NOMO-1 (cell line): ENCODE results near the gene CD44.
"Not testable (repeated sequence)": the region's sequence is repeated elsewhere in the genome, so short reads cannot be mapped to it uniquely, and the experiment has no call there.

Experiments
- DNase-seq, 2 experiments: peaks; one replicate each; lab custom pipeline; 2025; ENCODE audit not compliant: unreplicated experiment in 2 of 2; lab: John Stamatoyannopoulos, UW

Gene CD44

DNA sequence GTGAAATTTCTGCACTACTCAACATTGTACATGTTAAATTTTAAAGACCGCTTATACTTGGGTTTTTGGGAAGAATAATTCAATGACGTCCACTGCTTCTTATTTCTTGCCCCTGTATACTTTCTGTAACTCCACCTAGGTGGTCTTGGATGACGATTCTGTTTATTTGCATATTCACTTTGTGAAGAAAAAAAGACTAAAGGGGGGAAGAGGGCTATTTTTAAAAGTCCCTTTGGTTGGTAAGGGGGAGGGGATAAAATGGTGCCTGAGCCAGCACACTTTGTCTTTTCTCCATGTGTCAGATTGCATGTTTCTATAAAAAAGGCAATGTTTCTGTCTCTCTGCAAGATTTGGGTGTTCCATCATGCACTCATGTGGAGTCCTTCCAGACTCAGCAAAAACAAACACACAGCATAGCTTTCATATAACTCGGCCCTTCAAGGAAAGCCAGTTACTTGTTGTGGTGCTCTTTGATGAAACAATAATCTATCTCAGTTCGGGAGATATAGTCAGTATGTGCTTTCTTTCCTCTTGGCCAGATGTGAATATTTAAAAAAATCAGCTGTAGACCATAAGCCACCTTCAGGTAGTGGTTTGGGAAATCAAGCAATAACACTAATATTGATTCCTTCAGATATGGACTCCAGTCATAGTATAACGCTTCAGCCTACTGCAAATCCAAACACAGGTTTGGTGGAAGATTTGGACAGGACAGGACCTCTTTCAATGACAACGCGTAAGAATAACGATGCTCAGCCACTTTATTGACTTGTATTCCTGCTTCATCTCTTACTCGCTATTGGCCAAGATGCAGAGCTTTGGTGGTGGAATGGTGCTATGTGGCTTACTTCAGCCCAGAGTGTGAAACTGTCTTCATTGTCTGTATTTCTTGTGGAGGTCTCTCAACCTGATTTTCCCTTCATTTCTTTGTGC lies 68.8 kb downstream of the CD44 start:
- DNase-seq = no peak

DNA sequence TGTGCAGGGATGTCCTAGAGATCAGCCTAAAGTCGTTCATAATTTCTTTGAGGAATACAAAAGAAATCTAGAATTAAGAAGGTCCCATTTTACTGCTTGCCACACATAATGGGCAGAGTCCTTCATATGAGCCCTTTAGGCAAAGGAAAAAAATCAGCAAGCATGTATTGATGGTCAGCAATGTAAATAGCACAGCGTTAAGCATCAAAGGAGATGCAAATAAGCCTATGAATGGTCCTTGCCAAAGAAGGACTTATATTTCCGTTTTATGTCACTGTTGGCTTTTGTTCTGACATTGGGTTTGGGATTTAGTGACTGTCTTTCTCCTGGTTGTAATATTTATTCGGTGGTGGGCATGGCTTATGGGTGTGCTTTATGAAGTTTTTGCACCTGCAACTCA lies 69.8 kb downstream of the CD44 start:
- no peak for DNase-seq

DNA sequence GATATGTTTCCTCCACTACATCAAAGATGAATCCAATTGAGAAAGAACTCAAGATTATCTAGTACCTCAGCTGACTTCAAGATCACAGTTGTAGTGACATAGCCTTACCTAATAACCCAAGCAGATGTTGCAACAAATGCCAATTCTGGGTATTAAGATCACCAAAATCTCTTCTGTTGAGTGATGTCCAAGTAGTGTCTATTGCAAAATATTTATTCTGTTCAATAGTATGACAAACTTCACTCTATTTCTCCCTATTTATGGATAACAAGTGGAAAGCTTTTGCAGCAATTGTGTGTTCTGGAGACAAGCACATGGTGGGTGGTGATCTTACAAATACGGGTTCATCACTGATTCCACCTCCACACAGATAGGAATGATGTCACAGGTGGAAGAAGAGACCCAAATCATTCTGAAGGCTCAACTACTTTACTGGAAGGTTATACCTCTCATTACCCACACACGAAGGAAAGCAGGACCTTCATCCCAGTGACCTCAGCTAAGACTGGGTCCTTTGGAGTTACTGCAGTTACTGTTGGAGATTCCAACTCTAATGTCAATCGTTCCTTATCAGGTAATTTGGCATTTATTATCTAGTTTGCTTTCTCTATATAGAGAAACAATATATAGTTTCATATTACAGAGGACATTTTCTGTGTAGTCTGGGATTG lies 72.0 kb downstream of the CD44 start:
- DNase-seq = peak; percentile 7 to 21

- peak; percentile 70 to 98 for DNase-seq
These were observed 73.0 kb downstream of the CD44 start for GRCh38 chr11:35211952-35212351.

DNA sequence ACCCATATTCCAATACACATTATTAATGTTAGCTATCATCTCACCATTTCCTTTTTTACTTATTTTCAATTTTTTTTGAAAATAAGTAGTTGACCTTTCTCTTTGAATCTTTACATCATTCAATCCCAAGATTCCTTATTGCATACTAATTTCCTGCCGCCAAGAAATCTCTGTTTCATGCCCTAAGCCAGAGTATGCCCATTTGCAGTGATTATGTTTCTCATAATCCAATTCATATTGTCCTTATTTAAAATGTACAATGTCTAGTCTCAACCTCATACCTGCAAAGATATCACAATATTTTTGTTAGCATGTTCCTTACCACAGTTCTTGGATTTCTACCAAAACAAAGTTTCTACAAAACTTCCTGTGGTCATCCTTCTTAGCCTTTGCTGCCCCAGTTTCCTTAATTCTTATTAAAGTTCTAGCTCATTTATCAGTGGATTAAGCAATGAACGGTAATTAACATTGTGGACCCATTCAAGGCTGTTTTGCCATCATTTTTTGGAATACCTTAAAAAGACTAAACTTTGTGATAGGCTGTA lies 75.3 kb downstream of the CD44 start:
- DNase-seq = no peak

- DNase-seq = no peak
These were observed 75.8 kb downstream of the CD44 start for GRCh38 chr11:35214792-35215193.

DNA sequence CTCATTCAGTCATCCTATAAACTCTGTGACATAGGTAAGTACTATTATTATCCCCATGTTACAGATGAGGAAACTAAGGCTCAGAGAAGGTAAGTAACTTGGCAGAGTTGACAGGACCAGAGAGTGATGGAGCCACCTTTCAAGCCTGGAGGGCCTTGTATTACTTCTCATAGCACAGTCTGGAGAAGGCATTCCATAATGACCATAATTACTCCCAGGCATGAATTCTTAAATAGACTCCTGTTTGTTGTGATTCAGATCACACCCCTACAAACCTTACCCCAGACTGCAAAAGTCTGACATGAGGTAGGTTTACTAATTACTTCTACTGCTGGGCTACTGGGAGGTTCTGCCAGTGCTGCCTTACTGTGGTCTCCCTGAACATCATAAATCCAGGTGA lies 77.0 kb downstream of the CD44 start:
- no peak for DNase-seq

DNA sequence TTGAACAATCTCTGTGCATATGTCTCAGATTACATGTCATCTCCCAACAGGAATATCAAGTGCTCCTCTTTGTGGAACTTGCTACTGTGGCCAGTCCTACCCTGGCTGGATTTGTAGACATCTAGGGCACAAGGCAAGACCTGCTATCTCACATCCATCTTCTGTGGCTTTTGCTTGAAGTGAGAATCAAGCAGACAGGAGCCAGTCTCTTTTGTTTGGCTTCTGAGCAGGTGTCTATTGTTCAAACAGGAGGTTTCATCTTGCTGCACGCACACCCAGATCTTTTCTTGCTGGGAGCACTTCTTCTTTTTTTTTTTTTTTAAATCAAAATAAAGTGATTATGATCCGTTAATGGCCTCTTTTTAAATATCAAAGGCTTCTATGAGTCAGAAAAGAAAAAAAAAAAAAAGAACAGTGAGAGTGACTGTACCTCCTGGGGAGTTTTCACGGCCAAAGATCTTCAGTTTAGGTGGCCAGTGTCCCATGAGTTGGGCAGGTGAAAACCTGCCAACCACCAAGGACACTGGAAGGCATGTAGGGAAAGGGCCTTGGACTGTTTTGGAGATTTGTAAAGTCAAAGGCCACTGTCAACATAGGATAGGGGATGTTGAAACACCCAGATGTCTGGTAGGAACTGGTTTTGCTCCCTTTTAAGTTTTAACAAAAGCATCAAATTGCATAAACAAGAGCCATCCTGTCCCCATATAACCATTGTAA lies 78.1 kb downstream of the CD44 start:
- no peak for DNase-seq

GRCh38 chr11:35218956-35219355 lies 80.0 kb downstream of the CD44 start:
- no peak for DNase-seq

DNA sequence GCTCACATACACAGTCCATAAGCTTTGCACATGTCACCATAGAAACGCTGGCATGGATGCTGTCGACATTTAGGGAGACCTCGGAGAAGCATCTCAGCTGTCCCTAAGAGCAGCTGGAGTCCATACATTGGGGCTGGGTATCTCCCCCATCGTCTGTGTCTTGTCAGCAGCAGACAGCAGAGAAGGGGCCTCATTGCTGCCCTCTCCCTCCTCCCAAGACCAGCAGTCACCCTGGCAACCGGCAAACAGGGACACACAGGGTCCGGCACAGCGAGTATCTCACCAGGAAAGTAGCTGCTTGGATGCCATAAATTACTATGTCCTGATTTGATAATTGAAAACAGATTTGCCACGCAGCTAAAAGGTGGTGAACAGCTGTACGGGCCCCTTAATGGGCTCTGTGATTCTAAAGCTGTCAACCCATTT lies 84.4 kb downstream of the CD44 start:
- no peak for DNase-seq

DNA sequence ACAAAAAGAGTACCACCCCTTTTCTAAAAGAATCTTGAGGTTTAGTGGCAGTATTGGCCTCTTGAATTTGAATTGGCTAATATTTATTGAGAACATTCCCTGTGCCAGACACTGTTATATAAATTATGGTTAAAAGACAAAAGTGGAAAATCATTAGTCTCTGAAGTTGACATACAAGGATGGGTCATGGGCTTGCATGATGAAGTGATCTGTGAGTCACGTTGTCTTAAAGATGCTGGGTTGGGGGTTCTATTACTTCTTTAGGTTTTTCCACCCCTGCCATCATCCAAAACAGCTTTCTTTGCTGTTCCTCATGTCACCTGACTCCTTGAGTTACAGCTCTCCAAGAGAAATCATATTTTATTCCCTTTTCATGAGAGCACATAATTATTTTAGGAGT lies 85.0 kb downstream of the CD44 start:
- no peak for DNase-seq

GRCh38 chr11:35225946-35226520 lies 87.1 kb downstream of the CD44 start:
- DNase-seq = no peak

DNA sequence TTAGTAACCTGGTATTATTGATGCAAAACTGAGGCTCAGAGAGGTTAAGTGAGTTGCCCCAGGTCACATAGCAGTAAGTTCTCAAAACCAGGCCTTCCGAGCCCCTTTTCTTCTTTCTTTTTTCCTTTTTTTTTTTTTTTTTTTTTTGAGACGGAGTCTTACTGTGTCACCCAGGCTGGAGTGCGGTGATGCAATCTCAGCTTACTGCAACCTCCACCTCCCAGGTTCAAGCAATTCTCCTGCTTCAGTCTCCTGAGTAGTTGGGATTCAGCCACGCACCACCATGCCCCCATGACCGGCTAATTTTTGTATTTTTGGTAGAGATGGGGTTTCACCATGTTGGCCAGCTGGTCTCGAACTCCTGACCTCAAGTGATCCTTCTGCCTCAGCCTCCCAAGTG lies 87.8 kb downstream of the CD44 start:
- not testable (repeated sequence) for DNase-seq

DNA sequence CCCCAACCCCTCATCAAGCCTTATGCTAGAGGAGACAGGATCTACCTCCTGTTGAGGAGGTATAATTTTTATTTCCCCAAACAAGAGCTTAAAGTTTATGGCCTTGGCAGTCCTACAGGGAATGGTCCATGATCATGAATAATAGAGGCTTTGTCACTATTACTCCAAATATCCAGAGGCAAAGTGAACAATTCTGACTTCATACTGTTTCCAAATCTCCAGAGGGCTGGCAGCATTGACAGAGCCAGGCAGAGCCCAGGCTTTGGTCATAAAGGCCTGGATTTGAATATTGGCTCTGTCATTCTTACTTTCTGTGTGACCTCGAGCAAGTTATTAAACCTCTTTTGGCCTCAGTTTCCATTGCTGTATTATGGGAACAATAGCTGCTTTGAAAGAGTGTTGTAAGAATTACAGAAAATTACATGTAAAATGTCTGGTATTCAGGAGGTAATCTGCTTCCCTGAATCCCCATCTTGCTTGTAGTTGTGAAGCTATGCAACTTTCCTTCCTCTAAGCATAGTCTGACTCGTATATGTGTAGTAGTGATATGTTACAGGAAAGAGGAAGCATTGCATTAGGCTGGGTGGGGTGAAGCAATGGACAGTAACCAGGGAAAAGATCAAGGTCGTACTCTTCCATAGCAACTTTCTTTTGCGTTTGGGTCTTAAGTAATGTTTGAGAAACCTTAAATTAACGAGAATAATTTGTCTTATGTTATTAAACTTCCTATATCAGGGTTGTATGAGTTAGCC lies 88.8 kb downstream of the CD44 start:
- peak; percentile 75 to 91 for DNase-seq

DNA sequence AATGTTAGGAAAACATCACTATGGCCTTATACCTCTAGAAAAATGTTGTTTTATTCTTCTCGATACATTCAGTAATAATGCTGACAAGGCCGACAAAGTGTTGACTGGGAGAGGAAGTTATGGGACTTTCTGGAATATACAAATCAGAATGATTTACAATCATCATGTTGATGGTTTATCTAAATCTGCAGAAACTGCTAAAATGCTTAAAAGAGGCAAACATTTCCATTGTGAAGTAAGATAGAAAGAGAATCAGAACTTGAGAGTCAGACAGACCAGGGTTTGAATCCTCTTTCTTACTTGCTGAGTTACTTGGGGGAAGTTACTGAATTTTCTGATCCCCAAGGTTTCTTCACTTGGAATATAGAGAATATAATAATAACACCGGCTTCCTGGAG lies 89.4 kb downstream of the CD44 start:
- no peak for DNase-seq

DNA sequence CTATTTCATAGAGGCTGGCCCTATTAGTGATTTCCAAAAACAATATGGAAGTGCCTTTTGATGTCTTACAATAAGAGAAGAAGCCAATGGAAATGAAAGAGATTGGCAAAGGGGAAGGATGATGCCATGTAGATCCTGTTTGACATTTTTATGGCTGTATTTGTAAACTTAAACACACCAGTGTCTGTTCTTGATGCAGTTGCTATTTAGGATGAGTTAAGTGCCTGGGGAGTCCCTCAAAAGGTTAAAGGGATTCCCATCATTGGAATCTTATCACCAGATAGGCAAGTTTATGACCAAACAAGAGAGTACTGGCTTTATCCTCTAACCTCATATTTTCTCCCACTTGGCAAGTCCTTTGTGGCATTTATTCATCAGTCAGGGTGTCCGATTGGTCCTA lies 91.4 kb downstream of the CD44 start:
- DNase-seq = no peak

DNA sequence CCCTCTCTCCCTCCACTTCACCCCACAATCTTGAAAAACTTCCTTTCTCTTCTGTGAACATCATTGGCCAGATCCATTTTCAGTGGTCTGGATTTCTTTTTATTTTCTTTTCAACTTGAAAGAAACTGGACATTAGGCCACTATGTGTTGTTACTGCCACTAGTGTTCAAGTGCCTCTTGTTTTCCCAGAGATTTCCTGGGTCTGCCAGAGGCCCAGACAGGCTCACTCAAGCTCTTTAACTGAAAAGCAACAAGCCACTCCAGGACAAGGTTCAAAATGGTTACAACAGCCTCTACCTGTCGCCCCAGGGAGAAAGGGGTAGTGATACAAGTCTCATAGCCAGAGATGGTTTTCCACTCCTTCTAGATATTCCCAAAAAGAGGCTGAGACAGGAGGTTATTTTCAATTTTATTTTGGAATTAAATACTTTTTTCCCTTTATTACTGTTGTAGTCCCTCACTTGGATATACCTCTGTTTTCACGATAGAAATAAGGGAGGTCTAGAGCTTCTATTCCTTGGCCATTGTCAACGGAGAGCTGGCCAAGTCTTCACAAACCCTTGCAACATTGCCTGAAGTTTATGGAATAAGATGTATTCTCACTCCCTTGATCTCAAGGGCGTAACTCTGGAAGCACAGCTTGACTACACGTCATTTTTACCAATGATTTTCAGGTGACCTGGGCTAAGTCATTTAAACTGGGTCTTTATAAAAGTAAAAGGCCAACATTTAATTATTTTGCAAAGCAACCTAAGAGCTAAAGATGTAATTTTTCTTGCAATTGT lies 92.3 kb downstream of the CD44 start:
- DNase-seq = no peak

- DNase-seq = no peak
These were observed 93.9 kb downstream of the CD44 start for GRCh38 chr11:35232891-35233330.

GRCh38 chr11:35233518-35233917 lies 94.5 kb downstream of the CD44 start:
- DNase-seq = no peak
